Adrenal gland (tissue), 5 donors: ENCODE measurements around the gene TELO2.

Source experiments
- CTCF ChIP-seq, 6 experiments: fragments of 450-650 bp in 4 of 6; fragments of 200-600 bp in 2 of 6; sonication (generic) in 1 of 6; IDR thresholded peaks; 1 replicate in 5 of 6; 2 replicates in 1 of 6; pipeline versions ENCODE4 v1.5.1 to v1.8.0; 2016 to 2021; ENCODE audit warnings: antibody characterized with exemption in 6 of 6, mild to moderate bottlenecking in 2 of 6, moderate library complexity in 1 of 6
- POLR2A ChIP-seq, 2 donors: fragments of 450-650 bp; IDR thresholded peaks; one replicate each; pipeline ENCODE4 v1.6.1; 2017; ENCODE audit warnings: antibody characterized with exemption in 2 of 2, mild to moderate bottlenecking in 2 of 2, moderate library complexity in 1 of 2
- donor health status: DM: no; HTN: no; CAD: no.

DNA sequence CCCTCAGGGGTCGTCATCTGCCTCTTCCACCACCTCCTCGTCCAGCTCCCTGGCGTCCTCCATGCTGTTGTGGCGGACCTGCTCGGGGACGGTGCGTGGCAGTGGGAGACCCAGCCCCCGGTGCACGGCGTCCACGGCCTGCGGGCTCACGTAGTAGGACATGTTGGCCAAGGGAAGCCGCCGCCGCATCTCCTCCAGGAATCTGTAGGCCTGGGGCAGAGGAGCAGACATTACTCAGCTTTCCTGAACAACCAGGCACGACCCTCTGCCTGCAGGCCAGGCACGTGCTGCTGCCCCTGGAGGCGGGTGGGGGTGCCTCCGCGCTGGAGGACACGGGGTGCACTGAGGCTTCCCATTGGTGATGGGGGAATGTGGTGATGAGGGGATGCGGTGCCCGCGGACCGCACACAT, 17.8 kb downstream of the TELO2 start:
- TF ChIP-seq POLR2A (IDR thresholded peaks at IDR 0.05), result no peak
- no peak for TF ChIP-seq CTCF (IDR thresholded peaks at IDR 0.05)
